ENCODE data around the gene UMODL1.

UMODL1 gene

GRCh38 chr21:42153046-42153686 is 82.0 kb downstream of the UMODL1 start:
- DNase-seq = no peak

- no peak for DNase-seq
These were observed 82.6 kb downstream of the UMODL1 start for GRCh38 chr21:42153746-42154145.

- no peak for DNase-seq
These were observed 83.3 kb downstream of the UMODL1 start for GRCh38 chr21:42154237-42155044.

- DNase-seq = no peak
These were observed 84.1 kb downstream of the UMODL1 start for GRCh38 chr21:42155045-42155855.

- no peak for DNase-seq
These were observed 85.8 kb downstream of the UMODL1 start for GRCh38 chr21:42156690-42157605.

- DNase-seq = no peak
These were observed 86.6 kb downstream of the UMODL1 start for GRCh38 chr21:42157606-42158310.

- no peak for DNase-seq
These were observed 87.7 kb downstream of the UMODL1 start for GRCh38 chr21:42158846-42159245.

GRCh38 chr21:42159560-42160110 is 88.5 kb downstream of the UMODL1 start:
- no peak for DNase-seq

GRCh38 chr21:42160111-42160721 is 89.1 kb downstream of the UMODL1 start:
- DNase-seq = no peak

GRCh38 chr21:42160765-42161164 is 89.6 kb downstream of the UMODL1 start:
- no peak for DNase-seq

GRCh38 chr21:42161401-42161955 is 90.4 kb downstream of the UMODL1 start:
- DNase-seq = peak; percentile 58

- DNase-seq = no peak
These were observed 91.0 kb downstream of the UMODL1 start for GRCh38 chr21:42161956-42162681.

GRCh38 chr21:42162831-42163510 is 91.9 kb downstream of the UMODL1 start:
- no peak for DNase-seq

- no peak for DNase-seq
These were observed 92.4 kb downstream of the UMODL1 start for GRCh38 chr21:42163511-42163863.

GRCh38 chr21:42164064-42164789 is 93.1 kb downstream of the UMODL1 start:
- no peak for DNase-seq

- no peak for DNase-seq
These were observed 93.7 kb downstream of the UMODL1 start for GRCh38 chr21:42164818-42165217.

GRCh38 chr21:42165901-42166300 is 94.8 kb downstream of the UMODL1 start:
- no peak for DNase-seq

- no peak for DNase-seq
These were observed 98.6 kb downstream of the UMODL1 start for GRCh38 chr21:42169758-42170157.
